Measurements from ENCODE around the gene CD164L2.

The CD164L2 gene

GRCh38 chr1:27366113-27366410, 17.1 kb downstream of the CD164L2 start:
- DNase-seq (ENCODE audit: insufficient read length, low spot score) (peak; percentile 71), FAIRE-seq (no peak)

GRCh38 chr1:27365372-27366112, 17.6 kb downstream of the CD164L2 start:
- DNase-seq (ENCODE audit: insufficient read length, low spot score): peak; percentile 98
- FAIRE-seq: peak; percentile 96

- no peak for DNase-seq (ENCODE audit: insufficient read length, low spot score)
Observed at GRCh38 chr1:27364696-27365371, 18.3 kb downstream of the CD164L2 start.

GRCh38 chr1:27363766-27364695, 19.1 kb downstream of the CD164L2 start:
- no peak for FAIRE-seq
- no peak for DNase-seq (ENCODE audit: insufficient read length, low spot score)

More at GRCh38 chr1:27364696-27365371, 18.3 kb downstream of the CD164L2 start:
- no peak for FAIRE-seq

GRCh38 chr1:27361553-27361952, 21.6 kb downstream of the CD164L2 start:
- FAIRE-seq (no peak), DNase-seq (ENCODE audit: insufficient read length, low spot score) (no peak)

GRCh38 chr1:27361044-27361402, 22.1 kb downstream of the CD164L2 start:
- no peak for FAIRE-seq
- no peak for DNase-seq (ENCODE audit: insufficient read length, low spot score)

GRCh38 chr1:27360159-27361043, 22.7 kb downstream of the CD164L2 start:
- DNase-seq (ENCODE audit: insufficient read length, low spot score): no peak

GRCh38 chr1:27359822-27360158, 23.3 kb downstream of the CD164L2 start:
- FAIRE-seq (no peak), DNase-seq (ENCODE audit: insufficient read length, low spot score) (no peak)

More at GRCh38 chr1:27360159-27361043, 22.7 kb downstream of the CD164L2 start:
- peak; percentile 68 for FAIRE-seq

- no peak for FAIRE-seq
- no peak for DNase-seq (ENCODE audit: insufficient read length, low spot score)
Observed at GRCh38 chr1:27358928-27359313, 24.2 kb downstream of the CD164L2 start.

GRCh38 chr1:27358038-27358927, 24.9 kb downstream of the CD164L2 start:
- no peak for FAIRE-seq
- DNase-seq (ENCODE audit: insufficient read length, low spot score): no peak

- peak; percentile 86 for FAIRE-seq
- peak; percentile 98 for DNase-seq (ENCODE audit: insufficient read length, low spot score)
Observed at GRCh38 chr1:27357281-27358037, 25.7 kb downstream of the CD164L2 start.

- no peak for FAIRE-seq
- no peak for DNase-seq (ENCODE audit: insufficient read length, low spot score)
Observed at GRCh38 chr1:27356619-27357280, 26.4 kb downstream of the CD164L2 start.

- DNase-seq (ENCODE audit: insufficient read length, low spot score): no peak
- no peak for FAIRE-seq
Observed at GRCh38 chr1:27356277-27356618, 26.9 kb downstream of the CD164L2 start.

- DNase-seq (ENCODE audit: insufficient read length, low spot score): no peak
- FAIRE-seq: no peak
Observed at GRCh38 chr1:27355683-27356082, 27.4 kb downstream of the CD164L2 start.

GRCh38 chr1:27353629-27354028, 29.5 kb downstream of the CD164L2 start:
- no peak for FAIRE-seq
- no peak for DNase-seq (ENCODE audit: insufficient read length, low spot score)

- DNase-seq (ENCODE audit: insufficient read length, low spot score) (no peak), FAIRE-seq (no peak)
Observed at GRCh38 chr1:27353166-27353565, 30.0 kb downstream of the CD164L2 start.

- no peak for DNase-seq (ENCODE audit: insufficient read length, low spot score)
- no peak for FAIRE-seq
Observed at GRCh38 chr1:27351541-27352107, 31.5 kb downstream of the CD164L2 start.

Measured in GM19239 (cell line).